Activated B cell treated with CpG ODN at 0.5 μM for 24 hours (primary cell): ENCODE data around the gene TELO2. TPM values are rescaled to one million over a fixed set of nuclear protein-coding genes. Genes with fewer than 3 reads are reported as not detected.

Experiments
- ATAC-seq: fragments of 200-7000 bp; cut with Tn5 transposase; one replicate; pipeline ENCODE4 v1.10.0; 2021; ENCODE audit warnings: low read depth, mild to moderate bottlenecking, moderate library complexity
- CTCF ChIA-PET: fragments of 350-600 bp; sonication (Branson Sonifier 250); formaldehyde crosslinking; loops from one replicate; lab custom pipeline; 2021; ENCODE audit warnings: antibody characterized with exemption; lab: Charles Lee
- POLR2A ChIA-PET: fragments of 350-600 bp; sonication (Branson Sonifier 250); formaldehyde crosslinking; loops from one replicate; lab custom pipeline; 2021; ENCODE audit warnings: antibody characterized with exemption; lab: Charles Lee
- DNase-seq: peaks from one replicate; pipeline ENCODE4 v3.0.0; 2022
- H3K27ac Mint-ChIP-seq: one replicate; pipeline ENCODE4 v1.8.0; 2020; ENCODE audit warnings: mixed read lengths
- H3K27me3 Mint-ChIP-seq: one replicate; pipeline ENCODE4 v1.8.0; 2021; ENCODE audit warnings: mixed read lengths
- H3K36me3 Mint-ChIP-seq: one replicate; pipeline ENCODE4 v1.8.0; 2021; ENCODE audit warnings: low read depth, mixed read lengths
- H3K4me1 Mint-ChIP-seq: one replicate; pipeline ENCODE4 v1.8.0; 2021; ENCODE audit warnings: mixed read lengths
- H3K4me3 Mint-ChIP-seq: one replicate; pipeline ENCODE4 v1.8.0; 2020; ENCODE audit warnings: mild to moderate bottlenecking, mixed read lengths
- H3K9me3 Mint-ChIP-seq: one replicate; pipeline ENCODE4 v1.8.0; 2020; ENCODE audit warnings: mixed read lengths
- CTCF ChIP-seq: fragments of 200-600 bp; IDR thresholded peaks from one replicate; pipeline ENCODE4 v1.8.0; 2022; ENCODE audit warnings: antibody characterized with exemption, mild to moderate bottlenecking
- intact Hi-C: fragments of 100-400 bp; cut with micrococcal nuclease; formaldehyde crosslinking; loops from one replicate; pipeline ENCODE4 v1.15.1; 2024
- total RNA-seq: library from RNA; stranded (reverse); gene quantifications from 2 replicates; pipeline ENCODE4 v1.2.3, GENCODE V29; 2022

TELO2 gene
- total RNA-seq, 1 donor from 2014 or later = 78.8 TPM

- Mint-ChIP-seq H3K9me3 (no peaks in the 10 kb centered on the region), H3K36me3 (peaks cover 49% of the 10 kb centered on the region), H3K27me3 (no peaks in the 10 kb centered on the region), H3K4me3 (no peak overlapping the region), H3K4me1 (peaks cover 26% of the 10 kb centered on the region), H3K27ac (peak overlapping the region; percentile 90)
- POLR2A ChIA-PET = interaction anchor here (1.7 to 3.5 kb wide), 2 partner anchors 15 to 32 kb away, joined by 4 to 30 read pairs; partner anchors contain the start of gene CCDC154
- no peak for DNase-seq
- CTCF ChIA-PET = no interaction called here
- intact Hi-C loops = no loop called here
- TF ChIP-seq CTCF = no peak
- ATAC-seq = no peak
These were observed 32.5 kb upstream of the TELO2 start for GRCh38 chr16:1460602-1461138.

- no peak overlapping the region for H3K4me3 Mint-ChIP-seq
- DNase-seq (no peak), ATAC-seq (no peak)
- H3K27me3 Mint-ChIP-seq = no peaks in the 10 kb centered on the region
- POLR2A ChIA-PET = no interaction called here
- no peak for TF ChIP-seq CTCF
- peaks cover 26% of the 10 kb centered on the region for H3K4me1 Mint-ChIP-seq
- peaks cover 48% of the 10 kb centered on the region for H3K36me3 Mint-ChIP-seq
- intact Hi-C loops = no loop called here
- peak overlapping the region; percentile 90 for H3K27ac Mint-ChIP-seq
- no peaks in the 10 kb centered on the region for H3K9me3 Mint-ChIP-seq
- CTCF ChIA-PET = no interaction called here
These were observed 32.0 kb upstream of the TELO2 start for GRCh38 chr16:1461146-1461545.

GRCh38 chr16:1464196-1464893 is 28.8 kb upstream of the TELO2 start:
- POLR2A ChIA-PET = interaction anchor here (0.8 to 1.1 kb wide), 3 partner anchors 10 to 28 kb away, joined by 3 to 4 read pairs (median 3); partner anchors contain the start of gene CLCN7
- H3K27me3 Mint-ChIP-seq = no peaks in the 10 kb centered on the region
- TF ChIP-seq CTCF = no peak
- H3K4me1 Mint-ChIP-seq = peaks cover 17% of the 10 kb centered on the region
- DNase-seq (no peak), ATAC-seq (no peak)
- intact Hi-C loops = no loop called here
- no peak overlapping the region for H3K4me3 Mint-ChIP-seq
- H3K36me3 Mint-ChIP-seq = peaks cover 50% of the 10 kb centered on the region
- no peaks in the 10 kb centered on the region for H3K9me3 Mint-ChIP-seq
- CTCF ChIA-PET = no interaction called here
- H3K27ac Mint-ChIP-seq = peak overlapping the region; percentile 24

GRCh38 chr16:1464894-1465566 is 28.1 kb upstream of the TELO2 start:
- CTCF ChIA-PET = no interaction called here
- Mint-ChIP-seq H3K36me3 (peaks cover 49% of the 10 kb centered on the region), H3K4me3 (no peak overlapping the region), H3K9me3 (no peaks in the 10 kb centered on the region), H3K27ac (no peak overlapping the region), H3K27me3 (no peaks in the 10 kb centered on the region), H3K4me1 (peaks cover 20% of the 10 kb centered on the region)
- POLR2A ChIA-PET = interaction anchor here (0.8 to 1.1 kb wide), 2 partner anchors 9 to 27 kb away, joined by 3 read pairs; partner anchors contain the start of gene CLCN7
- intact Hi-C loops = no loop called here
- no peak for ATAC-seq
- no peak for TF ChIP-seq CTCF
- no peak for DNase-seq

GRCh38 chr16:1465567-1465915 is 27.6 kb upstream of the TELO2 start:
- H3K27me3 Mint-ChIP-seq = no peaks in the 10 kb centered on the region
- H3K27ac Mint-ChIP-seq = no peak overlapping the region
- H3K4me1 Mint-ChIP-seq = peaks cover 22% of the 10 kb centered on the region
- no peak overlapping the region for H3K4me3 Mint-ChIP-seq
- no peak for DNase-seq
- no peak for ATAC-seq
- no peak for TF ChIP-seq CTCF
- peaks cover 45% of the 10 kb centered on the region for H3K36me3 Mint-ChIP-seq
- intact Hi-C loops = no loop called here
- CTCF ChIA-PET = no interaction called here
- no peaks in the 10 kb centered on the region for H3K9me3 Mint-ChIP-seq
- POLR2A ChIA-PET = interaction anchor here (1.1 kb wide), 1 partner anchor 9 kb away, joined by 3 read pairs; the partner anchor contains the start of gene CLCN7
